Activated naive CD4-positive, alpha-beta T cell treated with anti-CD3 and anti-CD28 coated beads for 36 hours (primary cell): Measurements from ENCODE around the gene KCTD5. TPM values are rescaled to one million over a fixed set of nuclear protein-coding genes. Genes with fewer than 3 reads are reported as not detected.
"Not testable (repeated sequence)": the region's sequence is repeated elsewhere in the genome, so short reads cannot be mapped to it uniquely, and the experiment has no call there.

Source experiments
- CTCF ChIA-PET: fragments of 350-600 bp; sonication (Branson Sonifier 250); formaldehyde crosslinking; loops from one replicate; lab custom pipeline; 2021; ENCODE audit warnings: antibody characterized with exemption; lab: Charles Lee
- DNase-seq: peaks from one replicate; pipeline ENCODE4 v3.0.0-alpha.2; 2020
- H3K27ac Mint-ChIP-seq: one replicate; pipeline ENCODE4 v1.8.0; 2021; ENCODE audit warnings: mild to moderate bottlenecking, mixed read lengths
- H3K27me3 Mint-ChIP-seq: one replicate; pipeline ENCODE4 v1.8.0; 2021; ENCODE audit warnings: low read depth, mixed read lengths
- H3K36me3 Mint-ChIP-seq: one replicate; pipeline ENCODE4 v1.8.0; 2021; ENCODE audit warnings: low read depth, mixed read lengths
- H3K4me1 Mint-ChIP-seq: one replicate; pipeline ENCODE4 v1.8.0; 2021; ENCODE audit warnings: low read depth, mixed read lengths
- H3K4me3 Mint-ChIP-seq: one replicate; pipeline ENCODE4 v1.8.0; 2021; ENCODE audit warnings: mild to moderate bottlenecking, moderate library complexity, mixed read lengths
- H3K9me3 Mint-ChIP-seq: one replicate; pipeline ENCODE4 v1.8.0; 2021; ENCODE audit warnings: mixed read lengths
- intact Hi-C: fragments of 100-400 bp; cut with micrococcal nuclease; formaldehyde crosslinking; loops from one replicate; pipeline ENCODE4 v1.15.1; 2023
- total RNA-seq, 2 experiments: library from RNA; stranded (reverse); gene quantifications; one replicate each; pipeline ENCODE4 v1.2.3, GENCODE V29; 2021

KCTD5 gene
- total RNA-seq, 2 experiments from 2014 or later: 21.8 to 24.1 TPM

DNA sequence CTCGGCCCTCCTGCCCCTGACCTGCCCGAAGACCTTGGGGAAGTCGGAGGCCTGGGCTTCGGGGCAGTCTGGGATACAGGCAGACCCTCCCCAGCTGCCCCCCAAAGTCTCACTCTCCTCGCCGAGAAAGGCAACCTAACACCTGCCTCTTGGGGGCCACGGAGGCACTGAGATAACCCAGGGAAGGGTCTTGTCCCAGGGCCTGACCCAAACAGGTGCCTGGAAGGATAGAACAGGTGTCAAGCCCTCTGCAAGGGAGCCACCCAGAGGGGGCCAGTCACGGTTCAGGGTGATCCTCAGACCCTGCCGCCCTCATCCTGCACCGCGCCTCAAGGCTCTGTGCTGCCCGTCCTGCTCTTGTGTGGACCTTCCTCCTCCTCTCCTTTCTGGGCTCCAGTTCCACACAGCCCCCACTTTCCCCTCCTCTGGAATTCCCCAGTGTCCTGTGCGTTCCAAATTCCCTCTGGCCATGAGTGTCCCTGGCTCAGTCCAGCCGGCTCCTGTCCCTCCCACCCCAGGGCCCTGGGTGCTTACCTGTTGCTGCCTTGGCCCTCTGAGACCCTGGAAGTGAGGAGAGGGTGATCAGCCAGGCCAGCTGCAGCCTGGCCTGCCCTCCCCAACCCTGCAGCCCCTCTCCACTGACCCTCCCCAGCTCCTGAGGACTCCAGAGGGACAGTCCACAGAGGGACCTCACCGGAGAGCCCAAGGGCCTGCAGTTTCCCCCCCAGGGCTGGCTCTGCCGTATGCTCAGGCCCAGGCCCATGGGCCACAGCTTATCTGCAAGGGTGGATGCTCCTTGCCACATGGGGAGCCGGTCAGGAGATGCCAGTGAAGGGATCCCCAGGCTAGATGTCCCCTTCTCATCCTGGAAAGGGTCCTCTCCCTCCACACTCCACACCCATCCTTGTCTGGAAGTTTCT, 33.9 kb downstream of the KCTD5 start:
- peaks cover 6% of the 10 kb centered on the region for H3K4me1 Mint-ChIP-seq
- no peaks in the 10 kb centered on the region for H3K36me3 Mint-ChIP-seq
- H3K27me3 Mint-ChIP-seq: no peaks in the 10 kb centered on the region
- no peak overlapping the region for H3K4me3 Mint-ChIP-seq
- no peaks in the 10 kb centered on the region for H3K9me3 Mint-ChIP-seq
- DNase-seq: no peak
- intact Hi-C loops: no loop called here
- H3K27ac Mint-ChIP-seq: no peak overlapping the region
- CTCF ChIA-PET: no interaction called here

DNA sequence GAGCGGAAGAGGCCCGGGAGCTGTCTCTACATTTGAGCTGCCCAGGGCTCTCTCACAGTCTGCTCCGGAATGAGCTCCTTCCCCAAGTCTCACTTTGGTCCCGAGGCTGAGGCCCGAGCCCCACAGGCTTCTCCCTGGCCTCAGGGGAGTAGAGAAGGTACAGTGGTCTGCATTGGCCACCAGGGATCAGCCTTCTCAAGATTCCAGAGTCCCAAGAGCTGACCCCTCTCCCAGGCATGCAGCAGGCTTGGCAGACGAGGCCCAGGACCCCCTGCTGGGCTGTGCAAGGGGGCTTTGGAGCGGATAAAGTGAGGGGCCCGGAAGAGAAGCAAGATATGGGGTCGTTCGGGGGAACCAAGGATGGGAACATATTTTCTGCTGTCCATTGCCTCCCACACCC, 34.6 kb downstream of the KCTD5 start:
- peaks cover 6% of the 10 kb centered on the region for H3K4me1 Mint-ChIP-seq
- no peaks in the 10 kb centered on the region for H3K36me3 Mint-ChIP-seq
- H3K27me3 Mint-ChIP-seq: no peaks in the 10 kb centered on the region
- H3K9me3 Mint-ChIP-seq: no peaks in the 10 kb centered on the region
- intact Hi-C loops: no loop called here
- DNase-seq: no peak
- H3K4me3 Mint-ChIP-seq: no peak overlapping the region
- no peak overlapping the region for H3K27ac Mint-ChIP-seq
- CTCF ChIA-PET: no interaction called here

DNA sequence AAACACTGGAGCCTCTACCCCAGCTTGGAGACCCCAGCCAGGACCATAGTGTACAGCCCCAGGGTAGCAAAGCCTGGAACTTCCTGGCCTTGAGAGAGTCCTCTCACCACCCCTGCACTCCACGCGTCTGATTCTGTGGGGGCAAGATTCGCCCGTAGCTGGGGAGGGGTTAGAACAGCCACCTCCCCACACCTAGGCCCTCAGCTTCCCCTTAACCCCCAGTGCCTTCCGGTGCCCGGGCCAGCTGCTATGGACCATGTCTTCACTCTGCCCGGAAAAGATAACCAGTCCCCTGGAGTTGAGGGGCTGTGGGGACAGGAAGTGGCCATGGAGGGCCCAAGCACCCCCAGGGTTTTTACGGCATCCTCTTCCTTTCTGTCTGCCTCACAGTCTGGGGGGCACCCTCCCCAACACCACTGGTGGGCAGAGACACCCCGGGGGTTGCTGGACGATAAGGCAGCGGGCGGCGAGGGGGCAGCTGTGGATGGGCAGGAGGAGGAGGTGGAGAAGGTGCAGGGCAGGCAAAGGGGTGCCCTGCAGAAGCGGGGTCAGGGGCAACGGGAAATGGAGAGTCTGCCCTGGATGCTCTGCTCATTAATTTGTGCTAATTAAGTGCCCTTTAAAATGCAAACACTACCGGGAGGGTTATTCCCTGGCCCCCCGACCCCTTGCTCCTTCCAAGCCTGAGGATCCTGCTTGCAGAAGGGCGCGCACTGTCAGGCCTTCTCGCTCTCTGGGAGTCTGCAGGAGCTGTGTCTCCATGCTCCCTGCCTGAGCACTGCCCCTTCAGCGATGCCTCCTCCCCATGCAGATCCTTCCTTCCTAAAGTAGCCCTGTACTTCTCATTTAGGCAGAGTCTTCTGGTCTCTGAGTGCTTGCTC, 35.3 kb downstream of the KCTD5 start:
- CTCF ChIA-PET: no interaction called here
- Mint-ChIP-seq H3K4me1 (peaks cover 6% of the 10 kb centered on the region), H3K4me3 (no peak overlapping the region), H3K9me3 (no peaks in the 10 kb centered on the region), H3K27me3 (no peaks in the 10 kb centered on the region), H3K36me3 (no peaks in the 10 kb centered on the region), H3K27ac (no peak overlapping the region)
- intact Hi-C loops: no loop called here
- no peak for DNase-seq

DNA sequence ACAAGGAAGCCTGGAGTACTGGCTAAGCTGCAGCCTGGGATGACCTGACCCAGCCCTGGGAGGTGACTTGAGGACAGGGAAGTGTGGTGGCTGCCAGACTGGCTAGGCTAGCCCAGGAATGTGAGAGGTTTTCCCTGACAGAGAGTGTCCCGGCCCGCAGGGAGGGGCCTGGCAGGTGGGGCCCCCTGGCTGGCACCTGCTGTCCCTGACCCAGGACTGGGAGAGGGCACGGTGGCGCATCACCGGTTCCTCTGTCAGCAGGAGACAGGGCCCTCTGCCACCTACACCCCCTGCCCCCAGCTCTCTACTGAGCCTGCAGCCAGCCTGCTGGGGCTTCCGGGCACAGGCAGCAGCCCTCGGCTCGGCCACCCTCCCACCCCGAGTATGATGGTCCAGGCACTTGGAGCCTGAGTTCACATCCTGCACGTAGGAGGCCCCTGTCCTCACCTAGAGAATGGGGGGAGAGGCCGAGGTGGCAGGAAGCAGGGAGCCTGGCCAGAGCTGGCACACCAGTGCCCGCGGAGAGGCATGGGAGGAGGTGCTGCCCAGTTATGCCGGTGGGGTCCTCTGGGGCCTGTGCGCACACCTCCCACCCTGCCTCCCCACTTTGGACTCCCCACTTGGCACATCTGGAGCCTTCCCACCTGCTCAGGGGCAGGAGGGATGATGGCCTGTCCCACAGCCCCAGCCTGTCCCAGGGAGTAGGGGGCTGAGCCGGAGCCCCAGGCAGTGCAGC, 37.2 kb downstream of the KCTD5 start:
- peak overlapping the region; percentile 53 for H3K4me3 Mint-ChIP-seq
- no peak overlapping the region for H3K27ac Mint-ChIP-seq
- no peaks in the 10 kb centered on the region for H3K9me3 Mint-ChIP-seq
- intact Hi-C loops: loop anchor here (5.0 kb wide), 1 partner anchor 207 kb away; the partner anchor contains the start of gene ATP6V0C
- H3K36me3 Mint-ChIP-seq: no peaks in the 10 kb centered on the region
- H3K4me1 Mint-ChIP-seq: peaks cover 6% of the 10 kb centered on the region
- DNase-seq: no peak
- CTCF ChIA-PET: interaction anchor here (0.7 to 1.0 kb wide), 2 partner anchors 10 to 310 kb away, joined by 3 read pairs; no protein-coding TSS in a partner anchor
- peaks cover 2% of the 10 kb centered on the region for H3K27me3 Mint-ChIP-seq

DNA sequence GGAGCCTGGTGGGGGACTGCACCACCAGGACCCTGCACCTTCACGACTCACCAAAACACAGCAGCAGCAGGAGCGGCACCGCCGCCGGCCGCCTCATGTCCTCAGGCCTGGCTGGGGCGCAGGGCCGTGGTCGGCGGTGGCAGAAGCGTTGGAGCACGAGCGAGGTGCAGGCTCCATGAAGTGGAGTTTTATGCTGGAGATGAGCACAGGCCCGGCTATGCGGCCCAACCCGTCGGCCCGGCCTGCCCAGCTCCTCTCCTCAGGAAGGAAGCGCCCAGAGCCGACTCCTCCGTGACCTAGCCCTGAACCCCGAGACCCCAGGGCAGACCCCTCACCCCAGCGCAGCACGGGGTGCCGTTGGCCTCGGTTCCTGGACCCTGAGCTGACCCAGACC, 37.7 kb downstream of the KCTD5 start, which contains the start of gene PRSS27:
Gene PRSS27, minus strand, starts transcription at position 161 of the 394 bp plus-strand sequence. Its CDS starts 64 bp downstream, at position 97.
- Mint-ChIP-seq H3K27me3 (peaks cover 2% of the 10 kb centered on the region), H3K4me1 (peaks cover 3% of the 10 kb centered on the region), H3K4me3 (peak within 1 kb of the TSS; percentile 82), H3K27ac (peak within 1 kb of the TSS; percentile 85), H3K9me3 (no peaks in the 10 kb centered on the region), H3K36me3 (no peaks in the 10 kb centered on the region)
- CTCF ChIA-PET: interaction anchor here (1.0 kb wide), 1 partner anchor 10 kb away, joined by 3 read pairs; no protein-coding TSS in a partner anchor
- no peak for DNase-seq
- intact Hi-C loops: loop anchor here (5.0 kb wide), 1 partner anchor 208 kb away; the partner anchor contains the start of gene ATP6V0C

DNA sequence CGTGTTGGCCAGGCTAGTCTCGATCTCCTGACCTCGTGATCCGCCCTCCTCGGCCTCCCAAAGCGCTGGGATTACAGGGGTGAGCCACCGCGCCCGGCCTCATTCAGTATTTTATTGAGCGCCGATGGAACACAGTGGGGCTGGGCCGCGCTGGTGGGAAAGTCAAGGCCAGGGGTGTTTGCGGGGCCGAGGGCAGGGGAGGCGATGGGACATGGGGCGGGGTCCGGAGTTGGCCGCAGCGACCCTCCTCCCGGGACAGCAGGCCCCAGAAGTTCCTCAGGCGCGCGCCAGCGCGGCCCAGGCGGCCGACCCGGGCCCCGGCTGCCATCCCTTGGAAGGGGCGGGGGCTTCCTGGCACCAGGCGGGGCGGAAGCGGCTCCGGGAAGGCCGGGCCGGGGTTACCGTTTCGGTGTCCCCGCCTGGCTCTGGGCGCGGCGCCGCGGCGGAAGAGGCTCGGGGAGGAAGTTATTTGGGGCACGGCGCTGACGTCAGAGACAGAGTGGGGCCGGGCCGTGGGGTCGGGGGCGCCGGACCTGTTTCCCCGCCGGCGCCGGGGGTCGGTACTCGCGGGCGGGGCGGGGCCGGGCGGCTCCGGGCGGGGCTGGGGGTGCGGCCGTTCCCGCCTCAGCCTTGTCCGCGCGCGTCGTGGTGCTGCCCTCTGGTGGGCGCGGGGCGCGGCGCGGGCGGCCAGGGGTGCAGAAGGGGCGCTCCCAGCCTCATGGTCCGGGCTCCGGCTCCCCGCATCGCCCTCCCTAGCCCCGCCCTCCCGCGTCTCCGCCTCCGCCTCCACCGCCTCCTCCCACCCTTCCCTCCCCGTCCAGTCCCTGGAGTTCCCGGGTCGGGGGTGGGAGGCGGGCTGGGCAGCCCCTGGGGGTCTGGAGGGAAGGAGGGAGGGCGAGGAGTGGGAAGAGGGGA, 38.7 kb downstream of the KCTD5 start:
- peaks cover 2% of the 10 kb centered on the region for H3K27me3 Mint-ChIP-seq
- no peaks in the 10 kb centered on the region for H3K9me3 Mint-ChIP-seq
- no peaks in the 10 kb centered on the region for H3K36me3 Mint-ChIP-seq
- H3K27ac Mint-ChIP-seq: peak overlapping the region; percentile 85
- intact Hi-C loops: loop anchor here (1.0 to 5.0 kb wide), 4 partner anchors 31 to 209 kb away; partner anchors contain the start of genes ATP6V0C, KCTD5 and SRRM2
- DNase-seq: peak; percentile 92
- CTCF ChIA-PET: interaction anchor here (1.0 kb wide), 1 partner anchor 9 kb away, joined by 3 read pairs; no protein-coding TSS in a partner anchor
- H3K4me3 Mint-ChIP-seq: peak overlapping the region; percentile 82
- H3K4me1 Mint-ChIP-seq: no peaks in the 10 kb centered on the region

DNA sequence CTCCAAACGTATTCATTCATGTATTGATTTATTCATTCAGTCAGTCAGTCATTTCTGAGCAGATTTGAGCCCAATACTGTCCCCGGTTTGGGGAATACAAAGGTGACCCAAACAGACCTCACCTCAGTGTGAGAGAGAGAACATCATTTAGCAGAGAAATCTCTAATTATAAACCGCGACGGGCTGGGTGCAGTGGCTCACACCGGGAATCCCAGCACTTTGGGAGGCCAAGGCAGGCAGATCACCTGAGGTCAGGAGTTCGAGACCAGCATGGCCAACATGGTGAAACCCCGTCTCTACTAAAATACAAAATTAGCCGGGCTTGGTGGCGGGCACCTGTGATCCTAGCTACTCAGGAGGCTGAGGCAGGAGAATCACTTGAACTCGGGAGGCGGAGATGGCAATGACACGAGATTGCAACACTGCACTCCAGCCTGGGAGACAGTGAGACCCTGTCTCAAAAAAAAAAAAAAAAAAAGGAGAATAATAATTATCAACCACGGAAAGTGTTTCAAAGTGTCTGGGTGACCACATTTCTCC, 39.4 kb downstream of the KCTD5 start:
- intact Hi-C loops: loop anchor here (1.0 to 5.0 kb wide), 4 partner anchors 31 to 209 kb away; partner anchors contain the start of genes ATP6V0C, KCTD5 and SRRM2
- not testable (repeated sequence) for H3K4me1 Mint-ChIP-seq, H3K27me3 Mint-ChIP-seq, H3K36me3 Mint-ChIP-seq, H3K9me3 Mint-ChIP-seq
- Mint-ChIP-seq H3K27ac (peak overlapping the region; percentile 31), H3K4me3 (peak overlapping the region; percentile 62)
- peak; percentile 22 for DNase-seq
- CTCF ChIA-PET: interaction anchor here (0.7 kb wide), 2 partner anchors 34 to 146 kb away, joined by 3 to 6 read pairs; no protein-coding TSS in a partner anchor

DNA sequence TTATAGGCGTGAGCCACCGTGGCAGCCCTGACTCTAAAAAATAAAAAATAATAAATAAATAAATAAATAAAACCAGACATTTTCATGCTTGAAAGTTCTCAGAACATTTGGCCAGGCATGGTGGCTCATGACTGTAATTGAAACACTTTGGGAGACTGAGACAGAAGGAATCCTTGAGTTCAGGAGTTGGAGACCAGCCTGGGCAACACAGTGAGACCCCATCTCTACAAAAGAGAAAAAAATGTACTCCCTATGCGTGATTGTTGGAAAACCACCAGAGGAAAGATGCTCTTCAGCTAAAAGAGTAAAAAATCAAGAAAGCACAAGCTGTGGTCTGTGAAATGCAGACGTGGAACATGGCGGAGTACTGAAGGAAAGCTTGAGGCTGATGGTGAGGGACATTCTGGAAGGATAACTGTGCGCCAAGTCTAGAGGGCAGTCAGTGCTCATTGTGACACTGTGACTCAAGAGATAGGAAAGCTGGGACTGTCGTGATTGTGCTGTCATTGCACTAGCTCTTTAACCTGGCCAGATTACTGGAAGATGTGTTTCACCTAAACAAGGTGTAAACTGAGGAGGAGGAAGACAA, 41.9 kb downstream of the KCTD5 start:
- Mint-ChIP-seq H3K27me3 (peaks cover 2% of the 10 kb centered on the region), H3K9me3 (no peaks in the 10 kb centered on the region), H3K4me3 (no peak overlapping the region), H3K4me1 (peaks cover 6% of the 10 kb centered on the region), H3K27ac (no peak overlapping the region), H3K36me3 (no peaks in the 10 kb centered on the region)
- intact Hi-C loops: loop anchor here (5.0 kb wide), 1 partner anchor 212 kb away; the partner anchor contains the start of gene ATP6V0C
- CTCF ChIA-PET: no interaction called here
- no peak for DNase-seq

DNA sequence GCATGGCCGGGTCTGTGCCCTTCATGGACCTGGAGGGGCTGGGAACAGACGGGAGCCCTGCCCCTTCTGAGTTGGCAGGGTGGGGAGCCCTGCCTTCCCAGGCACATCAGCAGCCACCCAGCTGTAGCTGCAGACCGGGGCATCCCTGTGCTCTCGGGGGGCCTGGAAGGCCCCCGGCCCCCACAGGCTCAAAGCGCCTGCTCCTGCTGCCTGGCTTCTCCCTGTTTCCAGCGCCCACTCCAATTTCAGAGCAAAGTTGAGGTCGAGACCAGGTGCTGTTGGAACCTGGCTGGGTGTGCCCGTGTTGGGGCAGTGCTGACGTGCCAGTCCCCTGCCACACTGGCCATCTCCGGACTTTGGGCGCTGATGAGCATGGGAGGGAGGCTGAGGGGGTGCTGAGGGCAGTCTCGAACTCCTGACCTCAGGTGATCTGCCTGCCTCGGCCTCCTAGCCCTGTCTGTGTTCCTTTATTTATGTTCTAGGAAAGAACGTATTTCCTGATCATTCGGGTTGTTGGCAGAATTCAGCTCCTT, 42.6 kb downstream of the KCTD5 start:
- Mint-ChIP-seq H3K4me3 (no peak overlapping the region), H3K36me3 (no peaks in the 10 kb centered on the region), H3K4me1 (peaks cover 6% of the 10 kb centered on the region), H3K27me3 (peaks cover 2% of the 10 kb centered on the region), H3K9me3 (no peaks in the 10 kb centered on the region), H3K27ac (no peak overlapping the region)
- DNase-seq: no peak
- intact Hi-C loops: loop anchor here (5.0 kb wide), 1 partner anchor 213 kb away; the partner anchor contains the start of gene ATP6V0C
- CTCF ChIA-PET: no interaction called here

DNA sequence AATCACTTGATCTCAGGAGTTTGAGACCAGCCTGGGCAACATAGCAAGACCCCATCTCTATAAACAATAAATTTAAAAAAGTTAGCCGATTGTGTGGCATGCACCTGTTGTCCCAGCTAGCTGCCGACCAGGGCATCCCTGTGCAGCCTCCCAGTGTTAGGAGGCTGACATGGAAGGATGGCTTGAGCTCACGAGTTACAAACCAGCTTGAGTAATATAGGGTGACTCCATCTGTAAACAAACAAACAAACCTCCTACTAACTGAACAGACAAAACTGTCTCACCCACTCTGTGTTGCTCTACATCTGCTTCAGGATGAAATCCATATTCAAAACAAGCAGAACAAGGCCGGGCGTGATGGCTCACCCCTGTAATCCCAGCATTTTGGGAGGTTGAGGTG, 44.6 kb downstream of the KCTD5 start:
- CTCF ChIA-PET: no interaction called here
- Mint-ChIP-seq H3K27me3 (peaks cover 2% of the 10 kb centered on the region), H3K9me3 (no peaks in the 10 kb centered on the region), H3K4me3 (no peak overlapping the region), H3K27ac (no peak overlapping the region), H3K4me1 (peaks cover 6% of the 10 kb centered on the region), H3K36me3 (no peaks in the 10 kb centered on the region)
- intact Hi-C loops: no loop called here
- no peak for DNase-seq
